DND-41 (cell line): ENCODE measurements around the gene PBRM1.
A peak's percentile ranks its signal among the peaks of the same experiment; 100 is the strongest.

Source experiments
- ATAC-seq: fragments of 200-7000 bp; cut with Tn5 transposase; 3 replicates; pipeline ENCODE4 v1.9.1; 2021; ENCODE audit warnings: low read depth; ENCODE audit not compliant: insufficient read depth
- DNase-seq: peaks from one replicate; pipeline ENCODE4 v3.0.0-alpha.2; 2020
- H2AFZ ChIP-seq: 2 replicates; pipeline ENCODE4 v1.6.0; 2012; ENCODE audit warnings: low read depth, low read length
- H3K27ac ChIP-seq: 2 replicates; pipeline ENCODE4 v1.5.1; 2012; ENCODE audit warnings: low read length, inconsistent platforms
- H3K27me3 ChIP-seq: fragments of 200-600 bp; sonication (generic); 2 replicates; pipeline ENCODE4 v1.6.0; 2012; ENCODE audit warnings: low read length, mild to moderate bottlenecking, inconsistent platforms; ENCODE audit not compliant: insufficient read depth, poor library complexity
- H3K36me3 ChIP-seq: 2 replicates; pipeline ENCODE4 v1.5.1; 2012; ENCODE audit warnings: low read length, inconsistent platforms; ENCODE audit not compliant: insufficient read depth
- H3K4me1 ChIP-seq: 2 replicates; pipeline ENCODE4 v1.5.1; 2012; ENCODE audit warnings: mild to moderate bottlenecking, low read length; ENCODE audit not compliant: insufficient read depth
- H3K4me2 ChIP-seq: 2 replicates; pipeline ENCODE4 v1.6.0; 2012; ENCODE audit warnings: mild to moderate bottlenecking, moderate library complexity, low read length, inconsistent platforms; ENCODE audit not compliant: insufficient read depth
- H3K4me3 ChIP-seq, 2 experiments: fragments of 200-600 bp in 1 of 2; shearing (Covaris generic) in 1 of 2; 2 replicates each; pipeline ENCODE4 v1.5.1; 2012 to 2016; ENCODE audit warnings: inconsistent platforms in 2 of 2, low read length in 2 of 2, mild to moderate bottlenecking in 2 of 2, low read depth in 1 of 2, moderate library complexity in 1 of 2
- H3K79me2 ChIP-seq: 2 replicates; pipeline ENCODE4 v1.6.0; 2012; ENCODE audit warnings: low read length, inconsistent platforms; ENCODE audit not compliant: insufficient read depth
- H3K9ac ChIP-seq: 2 replicates; pipeline ENCODE4 v1.6.0; 2012; ENCODE audit warnings: low read depth, mild to moderate bottlenecking, inconsistent platforms, low read length, moderate library complexity
- H3K9me3 ChIP-seq: 2 replicates; pipeline ENCODE4 v1.5.1; 2012; ENCODE audit warnings: low read length, moderate library complexity, mild to moderate bottlenecking, inconsistent platforms; ENCODE audit not compliant: insufficient read depth, severe bottlenecking
- H4K20me1 ChIP-seq: 2 replicates; pipeline ENCODE4 v1.6.0; 2012; ENCODE audit warnings: low read length; ENCODE audit not compliant: insufficient read depth
- EZH2 ChIP-seq: IDR thresholded peaks from 3 replicates; pipeline ENCODE4 v1.6.1; 2012; ENCODE audit warnings: borderline replicate concordance, low read depth, mild to moderate bottlenecking, moderate library complexity, low read length, inconsistent platforms; ENCODE audit not compliant: severe bottlenecking
- TF ChIP-seq, protein P1 (sequence below): IDR thresholded peaks from 2 replicates; pipeline ENCODE4 v1.5.1; 2012; ENCODE audit warnings: borderline replicate concordance, low read length, moderate library complexity, mild to moderate bottlenecking; ENCODE audit not compliant: poor library complexity, severe bottlenecking; ENCODE audit errors: extremely low read depth

The PBRM1 gene

DNA sequence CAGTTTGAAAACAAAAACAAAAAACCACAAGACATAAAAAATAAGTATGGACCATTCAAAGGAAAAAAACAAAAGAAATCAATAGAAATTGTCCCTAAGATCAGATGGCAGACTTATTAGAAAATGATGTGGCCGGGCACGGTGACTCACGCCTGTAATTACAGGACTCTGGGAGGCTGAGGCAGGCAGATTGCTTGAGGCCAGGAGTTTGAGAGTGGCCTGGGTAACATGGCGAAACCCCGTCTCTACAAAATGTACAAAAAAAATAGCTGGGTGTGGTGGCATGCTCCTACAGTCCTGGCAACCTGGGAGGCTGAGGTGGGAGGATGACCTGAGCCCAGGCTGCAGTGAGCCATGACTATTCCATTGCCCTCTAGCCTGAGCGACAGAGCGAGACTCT lies 36.8 kb upstream of the PBRM1 start:
- H3K4me2 ChIP-seq, result no peak overlapping the region
- ATAC-seq (no peak), DNase-seq (no peak)
- H3K27me3 ChIP-seq, result no peaks in the 10 kb centered on the region
- H3K9me3 ChIP-seq, result no peaks in the 10 kb centered on the region
- H3K9ac ChIP-seq, result no peak overlapping the region
- TF ChIP-seq, protein P1, sequence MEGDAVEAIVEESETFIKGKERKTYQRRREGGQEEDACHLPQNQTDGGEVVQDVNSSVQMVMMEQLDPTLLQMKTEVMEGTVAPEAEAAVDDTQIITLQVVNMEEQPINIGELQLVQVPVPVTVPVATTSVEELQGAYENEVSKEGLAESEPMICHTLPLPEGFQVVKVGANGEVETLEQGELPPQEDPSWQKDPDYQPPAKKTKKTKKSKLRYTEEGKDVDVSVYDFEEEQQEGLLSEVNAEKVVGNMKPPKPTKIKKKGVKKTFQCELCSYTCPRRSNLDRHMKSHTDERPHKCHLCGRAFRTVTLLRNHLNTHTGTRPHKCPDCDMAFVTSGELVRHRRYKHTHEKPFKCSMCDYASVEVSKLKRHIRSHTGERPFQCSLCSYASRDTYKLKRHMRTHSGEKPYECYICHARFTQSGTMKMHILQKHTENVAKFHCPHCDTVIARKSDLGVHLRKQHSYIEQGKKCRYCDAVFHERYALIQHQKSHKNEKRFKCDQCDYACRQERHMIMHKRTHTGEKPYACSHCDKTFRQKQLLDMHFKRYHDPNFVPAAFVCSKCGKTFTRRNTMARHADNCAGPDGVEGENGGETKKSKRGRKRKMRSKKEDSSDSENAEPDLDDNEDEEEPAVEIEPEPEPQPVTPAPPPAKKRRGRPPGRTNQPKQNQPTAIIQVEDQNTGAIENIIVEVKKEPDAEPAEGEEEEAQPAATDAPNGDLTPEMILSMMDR, result no peak
- no peak for TF ChIP-seq EZH2
- no peak overlapping the region for H3K27ac ChIP-seq
- H3K4me3 ChIP-seq, result no peak overlapping the region
- H2AFZ ChIP-seq, result no peak overlapping the region
- H3K4me1 ChIP-seq, result peaks cover 32% of the 10 kb centered on the region
- 0 out of 2 replicates have a peak, but pooled peaks cover 5% of the 10 kb centered on the region for H4K20me1 ChIP-seq
- H3K36me3 ChIP-seq, result peaks cover 9% of the 10 kb centered on the region
- H3K79me2 ChIP-seq, result no peaks in the 10 kb centered on the region

- Histone ChIP-seq H3K27me3 (no peaks in the 10 kb centered on the region), H3K36me3 (peaks cover 9% of the 10 kb centered on the region), H4K20me1 (0 out of 2 replicates have a peak, but pooled peaks cover 5% of the 10 kb centered on the region), H3K79me2 (no peaks in the 10 kb centered on the region), H3K9me3 (no peaks in the 10 kb centered on the region), H3K4me2 (peak overlapping the region; percentile 24), H3K9ac (no peak overlapping the region), H3K4me3 (no peak overlapping the region), H3K4me1 (peaks cover 32% of the 10 kb centered on the region), H3K27ac (peak overlapping the region; percentile 32), H2AFZ (no peak overlapping the region)
- ATAC-seq (no peak), DNase-seq (no peak)
- TF ChIP-seq, protein P1, result no peak
- TF ChIP-seq EZH2, result no peak
These were observed 36.0 kb upstream of the PBRM1 start for GRCh38 chr3:52721730-52722008.

DNA sequence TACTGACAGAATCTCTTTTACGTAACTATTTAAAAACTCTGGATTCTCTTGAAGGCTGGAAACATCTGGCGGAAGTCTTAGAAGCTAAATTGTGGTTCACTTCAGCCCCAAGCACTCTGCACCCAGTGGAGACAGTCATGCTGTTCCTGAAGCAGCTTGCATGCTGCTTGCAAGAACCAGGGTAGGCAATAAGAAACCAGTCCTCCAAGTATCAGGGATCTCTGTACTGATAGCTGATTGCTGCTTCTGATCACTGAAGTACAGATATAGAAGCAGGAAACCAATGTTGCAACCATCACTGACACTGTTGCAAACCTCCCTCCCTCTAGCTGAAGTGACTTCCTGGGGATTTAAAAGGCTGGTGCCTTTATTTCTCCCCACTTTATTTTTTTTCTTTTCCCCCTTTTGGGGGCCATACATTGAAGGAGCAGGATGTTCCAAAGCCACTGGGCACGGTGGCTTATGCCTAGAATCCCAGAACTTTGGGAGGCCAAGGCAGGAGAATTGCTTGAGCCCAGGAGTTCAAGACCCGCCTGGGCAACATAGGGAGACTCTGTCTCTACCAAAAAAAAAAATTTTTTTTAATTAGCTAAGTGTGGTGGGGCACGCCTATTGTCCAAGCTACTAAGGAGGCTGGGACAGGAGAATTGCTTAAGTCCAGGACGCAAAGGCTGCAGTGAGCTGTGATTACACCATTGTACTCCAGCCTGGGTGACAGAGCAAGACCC lies 35.5 kb upstream of the PBRM1 start:
- Histone ChIP-seq H3K27me3 (no peaks in the 10 kb centered on the region), H3K4me1 (peaks cover 32% of the 10 kb centered on the region), H3K9ac (no peak overlapping the region), H3K36me3 (peaks cover 9% of the 10 kb centered on the region), H4K20me1 (0 out of 2 replicates have a peak, but pooled peaks cover 5% of the 10 kb centered on the region), H3K79me2 (no peaks in the 10 kb centered on the region), H3K9me3 (no peaks in the 10 kb centered on the region), H3K27ac (peak overlapping the region; percentile 32), H3K4me3 (no peak overlapping the region), H3K4me2 (peak overlapping the region; percentile 24), H2AFZ (no peak overlapping the region)
- DNase-seq, result peak; percentile 76
- no peak for TF ChIP-seq EZH2
- TF ChIP-seq, protein P1, result peak; percentile 3
- ATAC-seq, result peak; percentile 99
